ENCODE data around the gene CDCA3. TPM values are rescaled to one million over a fixed set of nuclear protein-coding genes. Genes with fewer than 3 reads are reported as not detected.

Gene CDCA3
- total and polyA plus RNA-seq, 2 donors (not counting 1 experiment from before 2014, with no cell fraction given), result 9.1 to 9.4 TPM

GRCh38 chr12:6868211-6869048 lies 17.3 kb upstream of the CDCA3 start:
- no peaks in the 10 kb centered on the region for H3K9me3 ChIP-seq (ENCODE audit: control insufficient read depth, insufficient read depth, low read depth, low read length)
- peaks cover 29% of the 10 kb centered on the region for H3K4me1 ChIP-seq (ENCODE audit: control insufficient read depth, extremely low read depth, insufficient read depth, low read length)
- H3K79me2 ChIP-seq (ENCODE audit: control insufficient read depth, insufficient read depth, low read length), result peaks cover 43% of the 10 kb centered on the region
- peaks cover 25% of the 10 kb centered on the region for H3K36me3 ChIP-seq (ENCODE audit: control insufficient read depth, insufficient read depth, low read length)
- peaks cover 4% of the 10 kb centered on the region for H4K20me1 ChIP-seq (ENCODE audit: control insufficient read depth, extremely low read depth, insufficient read depth, low read length)
- peak overlapping the region; percentile 84 for H3K27ac ChIP-seq (ENCODE audit: insufficient read depth, low read length)
- peak overlapping the region; percentile 89 to 94 (median 92) for H3K4me3 ChIP-seq (replicated peaks in 1 of 4; ENCODE audit: control extremely low read depth in 1 of 4, insufficient read depth in 1 of 4, low read depth in 3 of 4, low read length in 4 of 4)
- TF ChIP-seq, protein P1, sequence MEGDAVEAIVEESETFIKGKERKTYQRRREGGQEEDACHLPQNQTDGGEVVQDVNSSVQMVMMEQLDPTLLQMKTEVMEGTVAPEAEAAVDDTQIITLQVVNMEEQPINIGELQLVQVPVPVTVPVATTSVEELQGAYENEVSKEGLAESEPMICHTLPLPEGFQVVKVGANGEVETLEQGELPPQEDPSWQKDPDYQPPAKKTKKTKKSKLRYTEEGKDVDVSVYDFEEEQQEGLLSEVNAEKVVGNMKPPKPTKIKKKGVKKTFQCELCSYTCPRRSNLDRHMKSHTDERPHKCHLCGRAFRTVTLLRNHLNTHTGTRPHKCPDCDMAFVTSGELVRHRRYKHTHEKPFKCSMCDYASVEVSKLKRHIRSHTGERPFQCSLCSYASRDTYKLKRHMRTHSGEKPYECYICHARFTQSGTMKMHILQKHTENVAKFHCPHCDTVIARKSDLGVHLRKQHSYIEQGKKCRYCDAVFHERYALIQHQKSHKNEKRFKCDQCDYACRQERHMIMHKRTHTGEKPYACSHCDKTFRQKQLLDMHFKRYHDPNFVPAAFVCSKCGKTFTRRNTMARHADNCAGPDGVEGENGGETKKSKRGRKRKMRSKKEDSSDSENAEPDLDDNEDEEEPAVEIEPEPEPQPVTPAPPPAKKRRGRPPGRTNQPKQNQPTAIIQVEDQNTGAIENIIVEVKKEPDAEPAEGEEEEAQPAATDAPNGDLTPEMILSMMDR (conservative IDR thresholded peaks at IDR 0.05 in 1 of 2, IDR thresholded peaks at IDR 0.05 in 1 of 2; ENCODE audit: low read depth in 1 of 2, low read length in 2 of 2), result peak in 1 of 2 donors; percentile 36
- no peak for TF ChIP-seq EZH2 (IDR thresholded peaks at IDR 0.05; ENCODE audit: low read length, missing control alignments)
- peak overlapping the region; percentile 96 for H3K4me2 ChIP-seq (ENCODE audit: extremely low read depth, insufficient read depth, low read length)
- DNase-seq (ENCODE audit: low read depth in 2 of 2), result no peak
- H3K9ac ChIP-seq (ENCODE audit: insufficient read depth, low read length), result peak overlapping the region; percentile 93
- H3K27me3 ChIP-seq (ENCODE audit: control insufficient read depth, insufficient read depth, low read length), result no peaks in the 10 kb centered on the region
- no peak overlapping the region for H2AFZ ChIP-seq (ENCODE audit: low read length)

GRCh38 chr12:6867413-6868210 lies 16.5 kb upstream of the CDCA3 start, which contains the start of gene TPI1:
TSS of gene TPI1 (plus strand) at chr12:6867531. CDS start at chr12:6867567, 36 bp downstream.
- TF ChIP-seq, protein P1 (conservative IDR thresholded peaks at IDR 0.05 in 1 of 2, IDR thresholded peaks at IDR 0.05 in 1 of 2; ENCODE audit: low read depth in 1 of 2, low read length in 2 of 2), result no peak
- Histone ChIP-seq H3K36me3 (ENCODE audit: control insufficient read depth, insufficient read depth, low read length) (peaks cover 29% of the 10 kb centered on the region), H2AFZ (ENCODE audit: low read length) (peak within 1 kb of the TSS; percentile 23), H3K79me2 (ENCODE audit: control insufficient read depth, insufficient read depth, low read length) (peaks cover 42% of the 10 kb centered on the region), H3K27ac (ENCODE audit: insufficient read depth, low read length) (peak within 1 kb of the TSS; percentile 84), H3K4me2 (ENCODE audit: extremely low read depth, insufficient read depth, low read length) (peak within 1 kb of the TSS; percentile 96), H3K27me3 (ENCODE audit: control insufficient read depth, insufficient read depth, low read length) (no peaks in the 10 kb centered on the region), H3K4me3 (replicated peaks in 1 of 4; ENCODE audit: control extremely low read depth in 1 of 4, insufficient read depth in 1 of 4, low read depth in 3 of 4, low read length in 4 of 4) (peak within 1 kb of the TSS; percentile 89 to 94 (median 92)), H3K9ac (ENCODE audit: insufficient read depth, low read length) (peak within 1 kb of the TSS; percentile 93), H3K4me1 (ENCODE audit: control insufficient read depth, extremely low read depth, insufficient read depth, low read length) (peaks cover 29% of the 10 kb centered on the region), H3K9me3 (ENCODE audit: control insufficient read depth, insufficient read depth, low read depth, low read length) (no peaks in the 10 kb centered on the region), H4K20me1 (ENCODE audit: control insufficient read depth, extremely low read depth, insufficient read depth, low read length) (peaks cover 4% of the 10 kb centered on the region)
- DNase-seq (ENCODE audit: low read depth in 2 of 2), result peak; percentile 71 to 81

GRCh38 chr12:6866920-6867412 lies 15.9 kb upstream of the CDCA3 start:
- no peaks in the 10 kb centered on the region for H3K9me3 ChIP-seq (ENCODE audit: control insufficient read depth, insufficient read depth, low read depth, low read length)
- peaks cover 27% of the 10 kb centered on the region for H3K36me3 ChIP-seq (ENCODE audit: control insufficient read depth, insufficient read depth, low read length)
- peak overlapping the region; percentile 23 for H2AFZ ChIP-seq (ENCODE audit: low read length)
- H3K27ac ChIP-seq (ENCODE audit: insufficient read depth, low read length), result peak overlapping the region; percentile 43
- peaks cover 27% of the 10 kb centered on the region for H3K4me1 ChIP-seq (ENCODE audit: control insufficient read depth, extremely low read depth, insufficient read depth, low read length)
- peak overlapping the region; percentile 71 for H3K4me2 ChIP-seq (ENCODE audit: extremely low read depth, insufficient read depth, low read length)
- TF ChIP-seq EZH2 (IDR thresholded peaks at IDR 0.05; ENCODE audit: low read length, missing control alignments), result no peak
- TF ChIP-seq, protein P1 (conservative IDR thresholded peaks at IDR 0.05 in 1 of 2, IDR thresholded peaks at IDR 0.05 in 1 of 2; ENCODE audit: low read depth in 1 of 2, low read length in 2 of 2), result no peak
- H3K79me2 ChIP-seq (ENCODE audit: control insufficient read depth, insufficient read depth, low read length), result peaks cover 37% of the 10 kb centered on the region
- H3K9ac ChIP-seq (ENCODE audit: insufficient read depth, low read length), result peak overlapping the region; percentile 57
- H3K27me3 ChIP-seq (ENCODE audit: control insufficient read depth, insufficient read depth, low read length), result no peaks in the 10 kb centered on the region
- DNase-seq (ENCODE audit: low read depth in 2 of 2), result no peak
- peaks cover 4% of the 10 kb centered on the region for H4K20me1 ChIP-seq (ENCODE audit: control insufficient read depth, extremely low read depth, insufficient read depth, low read length)
- peak overlapping the region; percentile 27 to 89 (median 47) for H3K4me3 ChIP-seq (replicated peaks in 1 of 4; ENCODE audit: control extremely low read depth in 1 of 4, insufficient read depth in 1 of 4, low read depth in 3 of 4, low read length in 4 of 4)
